Activated CD4-positive, CD25-positive, alpha-beta regulatory T cell treated with anti-CD3 and anti-CD28 coated beads, Interleukin-2, amount 50 U/mL, for 16 hours (primary cell): ENCODE data around the gene P2RY12.

ENCODE experiments used
- DNase-seq: peaks from one replicate; pipeline ENCODE4 v3.0.0-alpha.2; 2020; ENCODE audit warnings: low read depth, low spot score

P2RY12 gene

DNA sequence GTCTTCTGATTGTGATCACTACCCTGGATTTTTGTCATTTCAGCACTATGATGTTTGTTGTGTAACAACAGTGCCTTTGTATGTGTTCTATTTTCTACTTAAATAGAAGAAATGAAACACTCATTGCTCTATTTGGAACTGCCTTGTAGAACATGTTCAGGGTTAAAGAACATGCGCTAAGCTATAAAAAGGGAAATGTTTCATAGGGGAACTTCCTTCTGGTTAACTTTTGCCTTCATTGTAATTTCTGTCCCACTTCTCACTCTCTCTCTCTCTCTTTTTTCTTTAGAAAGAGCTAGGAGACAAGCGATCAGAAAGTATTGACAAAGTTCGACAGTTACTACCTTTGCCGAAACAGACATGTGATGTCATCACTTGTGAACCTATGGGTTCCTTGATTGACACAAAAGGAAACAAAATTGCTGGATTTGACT is at the start of gene P2RY12:
Gene P2RY12 (minus strand): TSS at position 13 of the 434 bp plus-strand sequence. CDS start 45,908 bp downstream, outside the sequence.
- no peak for DNase-seq

DNA sequence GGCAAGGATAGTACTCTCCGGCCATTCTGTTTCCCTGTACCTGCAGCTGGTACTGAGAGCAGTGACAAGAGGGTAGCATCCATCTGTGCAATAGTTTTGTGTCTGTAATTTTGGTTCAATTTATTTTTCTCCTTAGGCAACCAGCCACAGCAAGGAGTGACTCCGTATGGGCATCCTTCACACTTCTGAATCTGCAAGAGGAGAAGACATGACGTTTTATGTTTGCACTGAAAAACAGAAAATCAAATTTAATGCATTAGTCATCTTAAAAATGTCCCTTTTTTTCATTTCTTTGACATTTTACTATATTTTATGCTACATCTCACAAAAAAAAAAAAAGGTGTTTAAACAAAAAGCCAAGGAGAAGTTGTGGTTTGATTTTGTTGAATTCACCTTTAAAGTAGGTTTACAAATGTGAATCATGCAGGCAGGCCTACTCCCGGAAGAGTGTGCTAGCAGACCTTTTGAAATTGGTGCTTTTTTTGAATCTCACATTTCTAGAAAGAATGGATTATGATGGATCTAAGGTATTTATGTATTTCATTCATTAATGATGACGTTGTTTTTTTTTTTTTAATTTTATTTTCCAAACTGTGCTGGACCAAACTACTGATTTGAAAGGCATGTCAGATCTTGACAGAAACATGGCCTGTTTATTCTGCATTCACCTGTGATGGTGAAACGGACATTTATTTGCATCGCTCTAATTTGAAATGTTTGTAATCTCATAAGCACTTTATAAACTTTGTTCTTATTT is 48.2 kb upstream of the P2RY12 start:
- DNase-seq: no peak

DNA sequence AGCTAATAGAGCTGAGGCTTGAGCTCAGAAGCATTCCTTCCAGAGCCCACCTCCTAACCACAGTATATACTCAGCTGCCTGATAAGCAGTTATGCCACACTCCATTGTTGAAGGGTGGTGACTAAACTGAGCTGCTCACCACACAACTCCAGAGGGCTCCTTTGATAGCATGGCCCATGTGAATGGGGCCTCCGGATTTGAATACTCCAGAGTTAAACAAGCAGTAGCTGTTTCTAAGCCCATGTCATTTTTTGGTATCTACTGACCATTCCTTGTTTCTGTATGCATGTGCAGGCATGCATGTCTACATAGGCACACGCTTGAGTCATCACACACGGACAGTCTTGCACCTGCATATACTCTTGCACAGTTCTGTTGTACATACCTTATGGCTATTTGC is 47.4 kb upstream of the P2RY12 start:
- no peak for DNase-seq

DNA sequence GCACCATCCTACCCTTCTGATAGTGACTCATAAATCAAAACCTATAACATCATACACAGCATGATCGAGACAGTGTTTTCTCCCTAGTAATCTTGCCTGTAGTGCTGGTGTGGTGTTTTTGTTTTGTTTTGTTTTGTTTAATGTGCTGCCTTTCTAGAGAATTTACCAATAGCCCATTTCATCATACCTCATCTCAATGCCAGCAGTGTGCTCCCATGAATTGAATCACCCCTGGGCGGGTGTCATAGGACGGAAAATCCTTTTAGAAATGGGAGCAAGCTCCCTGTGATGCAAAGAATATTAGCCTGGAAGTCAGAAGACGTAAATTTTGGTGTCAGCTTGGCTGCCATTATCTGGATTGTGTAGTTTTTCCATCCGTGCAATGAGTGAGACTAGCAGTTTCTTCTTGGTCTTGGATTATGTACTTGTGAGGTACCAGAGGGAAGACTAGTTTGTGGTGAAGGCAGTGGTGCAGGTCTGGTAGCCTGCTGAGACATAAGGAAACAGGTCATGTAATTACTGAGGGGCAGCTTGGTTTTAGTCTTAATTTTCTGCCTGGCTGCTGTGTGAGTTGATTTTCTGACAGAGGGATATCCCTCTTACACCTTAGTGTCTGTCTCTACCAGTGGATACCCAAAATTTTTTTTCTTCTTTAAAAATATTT is 46.4 kb upstream of the P2RY12 start:
- no peak for DNase-seq

DNA sequence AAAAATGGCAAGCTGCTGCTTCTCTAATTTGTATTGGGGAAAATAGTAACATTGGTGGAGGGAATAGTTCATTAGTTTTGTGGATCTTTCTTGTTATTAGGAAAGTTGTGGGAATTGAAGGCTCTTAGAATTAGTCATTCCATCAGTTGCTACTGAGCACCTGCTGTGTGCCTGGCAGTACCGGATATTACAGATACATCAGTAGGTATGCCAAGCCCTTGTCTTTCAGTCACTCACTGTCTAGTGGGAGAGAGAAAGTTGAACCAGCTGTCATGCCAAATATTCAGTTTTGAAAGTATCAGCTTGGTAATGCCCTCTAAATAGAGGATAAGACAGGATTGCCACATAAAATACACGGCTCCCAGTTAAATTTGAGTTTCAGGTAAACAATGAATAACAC is 43.8 kb upstream of the P2RY12 start:
- no peak for DNase-seq

DNA sequence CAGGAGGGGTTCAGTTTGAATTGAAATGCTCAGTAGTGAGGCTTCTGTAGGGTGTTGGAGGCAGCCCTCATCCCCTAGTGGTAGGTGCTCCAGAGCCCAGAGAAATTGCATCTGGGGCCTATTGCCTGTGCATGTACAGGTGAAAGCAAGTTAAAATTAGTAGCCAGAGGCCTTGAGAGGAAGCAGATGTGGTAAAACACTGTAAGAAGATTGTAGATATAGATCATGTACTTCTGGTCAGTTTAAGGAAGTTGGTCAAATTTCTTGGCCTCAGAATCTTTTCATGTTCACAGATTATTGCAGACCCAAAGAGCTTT is 41.7 kb upstream of the P2RY12 start:
- no peak for DNase-seq

DNA sequence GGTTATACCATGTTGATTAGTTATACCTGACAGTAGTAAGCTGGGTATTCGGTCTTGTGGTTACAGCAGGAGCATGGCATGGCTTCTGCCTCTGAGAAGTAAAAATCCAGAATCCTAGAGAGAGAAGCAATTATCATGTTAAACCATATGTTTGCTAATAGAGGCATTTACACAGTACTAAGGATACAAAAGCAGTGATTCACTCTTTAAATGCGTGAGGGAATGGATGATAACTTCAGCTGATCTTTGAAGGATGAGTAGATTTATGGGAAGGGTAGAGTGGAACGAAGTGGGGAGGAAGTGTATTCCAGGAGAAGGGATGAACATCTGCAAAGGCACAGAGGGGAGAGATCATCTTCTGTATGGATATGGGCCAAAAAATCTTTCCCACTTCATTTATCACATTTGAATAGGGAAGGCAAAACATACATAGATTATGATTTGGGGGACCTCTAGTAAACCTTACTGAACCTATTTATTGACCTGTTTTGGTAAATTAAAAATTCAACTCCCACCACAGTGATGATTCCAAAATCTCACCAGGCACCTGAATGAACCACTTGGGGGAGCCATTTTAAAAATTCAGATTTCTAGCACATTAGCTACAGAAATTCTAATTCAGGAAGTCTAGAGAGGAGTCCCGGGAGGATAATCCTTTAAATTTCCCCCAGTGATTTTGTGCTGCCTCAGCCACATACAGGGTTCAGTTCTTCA is 41.2 kb upstream of the P2RY12 start:
- no peak for DNase-seq

DNA sequence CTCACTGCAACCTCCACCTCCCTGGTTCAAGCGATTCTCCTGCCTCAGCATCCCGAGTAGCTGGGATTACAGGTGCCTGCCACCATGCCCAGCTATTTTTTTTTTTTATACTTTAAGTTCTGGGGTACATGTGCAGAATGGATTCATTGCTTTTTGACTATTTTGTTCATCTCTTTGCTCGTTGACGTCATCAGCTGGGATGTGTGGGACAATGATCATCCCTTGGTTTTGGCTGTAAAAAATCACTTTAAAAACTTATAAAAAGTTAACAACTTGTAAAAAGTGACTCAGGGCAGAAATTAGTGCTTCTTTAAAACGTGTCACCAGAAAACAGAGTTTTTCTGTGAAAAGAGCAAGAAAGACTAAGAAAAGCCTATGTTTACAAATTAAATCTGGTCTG is 38.5 kb upstream of the P2RY12 start:
- no peak for DNase-seq

DNA sequence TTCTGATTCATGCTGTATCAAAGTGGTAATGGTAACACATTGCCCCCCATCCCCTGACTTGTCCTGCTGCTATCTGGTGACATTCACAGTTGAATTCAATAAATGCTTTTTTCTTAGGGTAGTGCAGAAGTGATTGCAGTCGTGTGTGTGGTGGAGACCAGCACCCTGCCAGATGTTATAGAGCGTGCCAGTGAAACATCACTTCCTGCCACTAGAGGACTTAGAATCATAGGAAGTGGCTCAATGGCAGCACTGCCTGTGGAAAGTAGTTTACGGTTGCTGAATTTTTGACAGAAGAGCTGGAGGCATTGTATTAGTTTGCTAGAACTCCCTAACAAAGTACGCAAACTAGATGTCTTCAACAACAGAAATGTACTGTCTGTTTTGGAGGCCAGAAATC is 37.4 kb upstream of the P2RY12 start:
- no peak for DNase-seq

DNA sequence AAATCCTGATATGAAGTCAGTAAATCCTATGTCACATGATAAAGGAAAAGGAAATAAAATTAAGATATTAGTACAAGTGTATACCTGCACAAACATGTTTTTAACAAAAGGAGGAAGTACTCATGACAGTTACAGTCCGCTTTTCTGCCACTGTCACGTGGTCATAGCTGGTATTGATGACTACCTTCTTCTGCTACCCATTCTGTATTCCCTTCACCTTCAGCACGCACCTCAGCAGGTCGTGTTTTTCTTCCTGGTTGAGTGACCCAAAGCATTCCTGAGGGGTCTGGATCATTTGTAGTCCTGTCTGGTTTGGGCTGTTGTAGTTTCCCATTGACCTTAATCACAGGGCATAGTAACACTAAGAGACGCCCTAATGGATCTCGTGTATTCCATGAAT is 35.3 kb upstream of the P2RY12 start:
- no peak for DNase-seq

DNA sequence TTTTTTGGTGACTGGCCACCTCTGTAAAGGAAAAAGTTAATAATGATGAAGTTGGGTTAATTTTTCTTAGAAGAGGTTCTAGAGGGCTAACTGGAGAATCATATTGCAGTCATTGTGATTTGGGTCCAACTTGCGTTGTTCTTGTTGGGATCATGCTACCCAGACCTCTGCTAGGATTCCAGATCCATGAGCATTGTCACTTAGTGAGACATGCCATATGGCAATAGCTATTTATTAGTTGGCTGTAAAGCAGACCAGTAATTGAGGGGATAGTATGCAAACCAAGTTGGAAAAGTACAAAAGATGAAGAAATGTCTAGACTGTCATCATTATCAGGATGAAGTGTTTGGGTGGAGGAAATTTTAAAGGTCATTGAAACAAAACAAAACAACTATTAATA is 30.7 kb upstream of the P2RY12 start:
- no peak for DNase-seq

DNA sequence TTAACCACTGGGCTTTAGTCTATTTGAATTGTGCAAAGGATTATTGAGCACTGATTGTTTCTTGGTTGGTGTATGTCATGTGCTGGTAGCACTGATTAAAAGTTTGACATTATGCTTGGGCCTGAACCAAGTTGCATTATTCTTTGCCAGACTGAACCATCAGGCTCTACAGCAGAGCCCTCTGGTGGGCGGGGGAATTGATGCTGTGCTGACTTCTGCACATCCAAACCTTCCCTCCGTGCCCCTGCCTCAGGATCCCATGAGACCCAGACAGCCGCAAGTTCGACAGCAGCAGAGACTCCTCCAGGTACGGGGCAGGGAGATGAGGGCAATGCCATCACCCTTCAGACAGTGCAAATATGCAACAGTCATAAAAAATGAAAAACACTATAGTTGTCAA is 28.4 kb upstream of the P2RY12 start:
- no peak for DNase-seq

DNA sequence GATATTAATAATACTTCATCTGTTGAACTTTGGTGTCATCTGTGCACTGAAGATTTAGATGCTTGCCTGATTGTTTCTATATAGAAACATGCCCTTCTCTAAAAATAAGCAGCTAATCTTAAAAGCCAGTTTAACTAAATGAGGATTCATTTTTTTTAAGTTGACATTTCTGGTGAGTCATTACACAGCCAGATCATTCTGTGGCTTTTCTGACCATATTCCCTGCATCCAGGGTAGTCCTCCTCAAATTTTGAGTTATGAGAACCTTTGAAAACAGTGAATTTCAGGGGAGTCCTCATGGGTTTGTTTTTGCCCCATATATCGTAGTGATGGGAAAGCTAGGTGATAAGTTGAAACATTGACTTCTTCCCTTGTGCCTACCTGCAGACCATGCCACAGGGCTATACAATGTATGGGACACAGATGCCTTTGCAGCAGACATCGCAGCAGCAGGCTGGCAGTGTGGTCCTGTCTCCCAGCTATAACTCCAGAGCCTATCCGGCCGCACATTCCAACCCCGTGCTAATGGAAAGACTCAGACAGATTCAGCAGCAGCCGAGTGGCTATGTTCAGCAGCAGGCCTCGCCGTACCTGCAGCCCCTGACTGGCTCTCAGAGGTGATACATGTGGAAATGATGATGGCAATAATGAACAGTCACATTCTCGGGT is 26.5 kb upstream of the P2RY12 start:
- no peak for DNase-seq

DNA sequence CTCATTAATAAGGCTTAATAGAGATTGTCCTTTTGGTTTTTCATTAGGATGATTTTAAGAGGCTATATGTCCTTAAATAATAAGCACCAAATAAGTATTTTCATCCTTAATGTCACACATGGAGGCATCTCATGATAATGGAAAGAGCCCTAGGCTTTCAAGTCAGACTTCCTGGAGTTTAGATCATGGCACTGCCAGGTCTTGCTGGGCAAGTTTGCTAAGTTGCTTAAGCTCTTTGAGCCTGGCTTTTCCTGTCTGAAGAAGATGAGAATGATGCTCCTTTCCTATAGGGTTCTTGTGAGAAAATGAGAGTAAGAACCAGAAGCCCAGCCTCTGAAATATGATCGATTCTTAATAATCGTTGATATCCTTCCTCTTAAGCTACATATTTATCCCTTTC is 23.4 kb upstream of the P2RY12 start:
- DNase-seq: no peak

DNA sequence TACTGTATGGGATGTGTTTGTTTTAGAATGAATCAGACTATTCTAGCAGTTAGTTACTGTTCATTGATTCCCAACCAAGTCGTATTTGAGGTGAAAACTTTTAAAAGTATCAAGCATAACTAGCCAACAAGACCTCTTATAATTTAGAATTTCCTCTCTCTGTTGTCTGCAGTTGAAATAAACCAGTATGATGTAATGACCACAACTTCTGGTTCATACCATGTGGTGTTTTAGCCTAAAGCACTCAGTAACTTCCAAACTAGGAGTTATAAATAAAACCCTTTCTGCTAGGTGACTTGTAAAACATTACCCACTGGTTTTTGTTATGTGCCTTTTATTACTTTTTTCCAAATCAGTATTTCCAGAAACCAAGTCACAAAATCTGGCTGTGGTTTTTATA is 19.8 kb upstream of the P2RY12 start:
- no peak for DNase-seq

DNA sequence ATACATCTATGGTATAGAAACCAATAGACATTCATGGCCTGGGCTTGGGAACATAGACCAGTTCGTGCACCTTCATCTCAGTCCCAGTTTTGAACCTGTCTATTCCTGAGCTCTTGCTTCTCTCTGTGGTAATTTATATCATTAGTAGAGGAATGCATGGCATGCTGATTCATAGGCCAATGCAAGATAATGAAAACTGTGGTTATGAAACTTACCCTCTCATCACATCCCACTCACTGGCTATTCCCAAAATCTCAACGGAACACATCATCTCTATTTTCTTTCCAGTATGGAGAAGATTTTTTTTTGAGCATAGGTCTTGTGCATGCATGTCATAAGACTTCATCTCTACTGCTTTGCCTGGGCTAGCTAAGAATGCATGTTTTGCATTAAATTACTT is 18.7 kb upstream of the P2RY12 start:
- no peak for DNase-seq

DNA sequence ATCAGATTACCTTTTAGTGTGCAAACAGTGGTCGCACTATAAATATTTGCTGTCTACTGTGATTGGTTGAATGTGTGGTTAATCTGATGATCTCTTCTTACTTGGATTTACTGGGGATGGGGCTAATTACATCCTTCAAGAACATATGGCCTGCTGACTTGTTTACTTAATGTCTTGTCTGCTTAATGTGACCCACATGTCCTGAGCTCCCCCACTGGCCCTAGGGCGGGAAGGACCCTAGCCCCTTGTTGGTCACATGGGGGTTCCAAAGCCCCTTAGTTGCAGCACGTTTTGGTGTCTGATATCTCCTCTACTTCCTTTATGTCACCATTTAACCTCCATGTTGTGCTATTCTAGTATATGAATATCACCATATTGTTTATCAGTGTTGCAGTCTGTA is 17.8 kb upstream of the P2RY12 start:
- DNase-seq: no peak

DNA sequence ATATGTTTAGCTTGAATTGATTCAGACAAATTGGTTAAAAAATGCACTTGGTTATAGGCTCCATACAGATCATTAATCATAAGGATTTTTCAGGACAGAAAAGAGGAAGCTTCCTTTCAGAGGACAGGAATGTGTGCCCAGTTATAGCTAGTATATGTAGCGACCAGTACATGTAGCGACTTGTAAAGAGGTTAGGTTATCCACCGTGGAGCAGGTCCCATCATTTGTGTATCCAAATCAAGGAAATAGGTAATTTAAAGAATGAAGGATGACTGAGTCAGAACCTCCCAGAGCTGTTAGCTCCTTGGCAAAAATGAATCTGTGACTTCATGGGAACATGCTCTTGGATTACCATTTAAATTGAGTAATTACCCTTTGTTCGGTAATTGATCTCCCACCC is 15.8 kb upstream of the P2RY12 start:
- DNase-seq: no peak

DNA sequence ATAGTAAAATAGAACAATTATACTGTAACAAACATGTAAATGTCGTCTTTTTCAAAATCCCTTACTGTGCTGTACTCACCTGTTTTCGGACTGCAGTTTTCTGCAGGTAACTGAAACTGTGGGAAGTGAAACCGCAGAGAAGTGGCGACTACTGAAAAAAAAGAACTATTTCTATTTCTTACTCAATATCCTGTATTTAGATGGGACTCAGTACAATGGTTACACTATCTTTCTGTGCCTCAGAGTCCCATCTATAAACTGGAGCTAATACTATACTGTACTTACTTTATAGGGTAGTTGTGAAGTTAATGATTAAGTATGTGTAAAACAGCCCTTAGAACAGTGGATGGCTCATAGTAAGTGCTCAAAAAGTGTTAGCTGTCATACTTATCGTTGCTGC is 14.3 kb upstream of the P2RY12 start:
- no peak for DNase-seq

DNA sequence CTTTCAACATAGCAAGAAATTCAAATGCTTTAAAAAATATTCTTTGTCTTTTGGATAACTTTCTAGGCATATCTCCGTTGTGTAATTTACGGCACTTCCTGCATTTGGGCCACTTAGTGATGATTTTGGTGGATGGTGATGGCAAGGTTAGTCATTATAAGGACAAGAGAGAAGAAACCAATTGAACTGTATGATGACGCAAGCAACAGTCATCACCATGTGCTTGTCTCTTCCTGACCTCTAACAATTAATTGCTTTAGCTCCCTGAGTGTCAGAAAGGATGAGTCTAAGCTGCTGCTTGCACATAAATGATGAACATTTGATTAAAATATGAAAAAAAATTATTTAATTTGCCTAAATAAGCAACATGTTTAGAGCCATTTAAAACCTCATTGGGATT is 11.3 kb upstream of the P2RY12 start:
- no peak for DNase-seq

DNA sequence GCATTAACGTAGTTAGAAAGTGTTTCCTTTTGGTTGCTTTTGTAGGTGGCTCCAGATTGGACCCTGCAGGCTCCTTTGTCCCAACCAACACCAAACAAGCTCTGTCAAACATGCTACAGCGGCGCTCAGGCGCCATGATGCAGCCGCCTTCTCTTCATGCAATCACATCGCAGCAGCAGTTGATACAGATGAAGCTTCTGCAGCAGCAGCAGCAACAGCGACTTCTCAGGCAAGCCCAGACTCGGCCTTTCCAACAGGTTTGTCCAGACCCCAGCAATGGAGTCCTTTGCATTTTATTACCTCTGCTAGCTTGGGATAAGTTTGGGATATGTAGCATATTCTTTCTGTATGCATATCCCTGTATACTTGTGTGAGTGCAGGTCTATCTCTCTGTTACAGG is 10.1 kb upstream of the P2RY12 start:
- no peak for DNase-seq

DNA sequence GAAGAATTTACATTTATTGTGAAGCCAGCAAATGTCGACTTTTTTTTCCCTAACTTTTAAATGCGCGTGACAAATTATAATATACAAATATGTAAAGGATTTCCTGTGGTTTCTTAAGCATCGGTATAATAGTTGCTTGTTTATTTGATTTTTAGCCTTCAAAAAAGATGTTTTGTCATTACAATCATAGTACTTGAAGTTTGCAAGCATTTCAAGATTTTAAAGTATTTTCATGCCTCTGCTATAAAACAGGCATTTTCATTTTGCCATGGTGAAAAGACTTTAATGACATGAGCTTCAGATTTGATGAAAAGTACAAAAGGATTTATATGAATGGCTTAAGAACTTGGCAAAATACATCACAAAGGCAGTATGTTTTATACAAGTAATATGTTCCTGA is 9.4 kb upstream of the P2RY12 start:
- DNase-seq: no peak
